ENCODE data around the gene FNDC3A. TPM values are rescaled to one million over a fixed set of nuclear protein-coding genes. Genes with fewer than 3 reads are reported as not detected.
A peak's percentile ranks its signal among the peaks of the same experiment; 100 is the strongest.

The FNDC3A gene
- total RNA-seq, 2 donors from 2014 or later = 48.2 to 86.3 TPM

DNA sequence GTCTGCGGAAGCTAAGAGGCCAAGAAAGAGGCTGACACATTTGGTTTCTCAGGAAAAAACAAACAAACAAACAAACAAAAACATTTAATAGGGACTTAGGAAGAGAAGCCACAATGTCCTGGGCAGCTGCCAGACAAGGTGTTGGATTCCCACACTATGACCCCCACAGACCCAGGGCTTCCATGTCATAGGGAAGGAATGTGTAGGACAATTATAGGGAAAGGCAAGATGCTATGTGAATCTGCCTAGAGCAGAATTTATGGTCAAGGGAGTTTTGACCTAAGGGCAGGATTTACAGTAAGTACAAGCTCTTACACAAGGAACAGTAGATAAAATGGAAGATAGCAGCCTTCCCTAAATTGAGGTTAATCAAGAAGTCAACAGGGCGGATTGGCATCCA, 262.9 kb downstream of the FNDC3A start:
- no peak overlapping the region for H3K27ac ChIP-seq
- H3K36me3 ChIP-seq = no peaks in the 10 kb centered on the region
- ATAC-seq (ENCODE audit: insufficient number of reproducible peaks, low FRiP score, low read depth) (no peak), DNase-seq (ENCODE audit: low spot score) (no peak)
- H3K27me3 ChIP-seq (replicated peaks; ENCODE audit: insufficient read depth) = no peaks in the 10 kb centered on the region
- H3K4me3 ChIP-seq = no peak overlapping the region
- no peaks in the 10 kb centered on the region for H3K9me3 ChIP-seq
- TF ChIP-seq, protein P1, sequence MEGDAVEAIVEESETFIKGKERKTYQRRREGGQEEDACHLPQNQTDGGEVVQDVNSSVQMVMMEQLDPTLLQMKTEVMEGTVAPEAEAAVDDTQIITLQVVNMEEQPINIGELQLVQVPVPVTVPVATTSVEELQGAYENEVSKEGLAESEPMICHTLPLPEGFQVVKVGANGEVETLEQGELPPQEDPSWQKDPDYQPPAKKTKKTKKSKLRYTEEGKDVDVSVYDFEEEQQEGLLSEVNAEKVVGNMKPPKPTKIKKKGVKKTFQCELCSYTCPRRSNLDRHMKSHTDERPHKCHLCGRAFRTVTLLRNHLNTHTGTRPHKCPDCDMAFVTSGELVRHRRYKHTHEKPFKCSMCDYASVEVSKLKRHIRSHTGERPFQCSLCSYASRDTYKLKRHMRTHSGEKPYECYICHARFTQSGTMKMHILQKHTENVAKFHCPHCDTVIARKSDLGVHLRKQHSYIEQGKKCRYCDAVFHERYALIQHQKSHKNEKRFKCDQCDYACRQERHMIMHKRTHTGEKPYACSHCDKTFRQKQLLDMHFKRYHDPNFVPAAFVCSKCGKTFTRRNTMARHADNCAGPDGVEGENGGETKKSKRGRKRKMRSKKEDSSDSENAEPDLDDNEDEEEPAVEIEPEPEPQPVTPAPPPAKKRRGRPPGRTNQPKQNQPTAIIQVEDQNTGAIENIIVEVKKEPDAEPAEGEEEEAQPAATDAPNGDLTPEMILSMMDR (IDR thresholded peaks at IDR 0.05) = no peak
- no peaks in the 10 kb centered on the region for H3K4me1 ChIP-seq (ENCODE audit: control insufficient read depth in 1 of 2, low read depth in 2 of 2)

DNA sequence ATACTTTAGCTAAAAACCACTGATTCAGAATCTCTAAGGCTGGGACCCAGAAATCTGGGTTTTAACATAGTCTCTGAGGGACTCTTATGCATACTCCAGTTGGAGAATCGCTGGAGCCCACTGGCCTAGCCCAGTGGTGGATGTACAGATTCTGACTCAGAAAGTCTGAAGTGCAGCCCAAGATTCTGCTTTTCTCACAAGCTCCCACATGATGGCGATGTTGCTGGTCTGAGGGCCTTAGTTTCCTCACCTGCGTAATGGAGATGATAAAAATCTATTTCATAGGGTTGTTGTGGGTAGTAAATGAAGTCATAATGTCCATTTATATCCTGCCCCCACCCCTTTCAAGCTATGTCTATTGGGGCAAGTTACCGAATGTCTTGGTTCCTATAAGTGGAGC, 264.3 kb downstream of the FNDC3A start:
- no peaks in the 10 kb centered on the region for H3K27me3 ChIP-seq (replicated peaks; ENCODE audit: insufficient read depth)
- no peaks in the 10 kb centered on the region for H3K9me3 ChIP-seq
- H3K4me1 ChIP-seq (ENCODE audit: control insufficient read depth in 1 of 2, low read depth in 2 of 2) = no peaks in the 10 kb centered on the region
- no peak overlapping the region for H3K27ac ChIP-seq
- ATAC-seq (ENCODE audit: insufficient number of reproducible peaks, low FRiP score, low read depth) = no peak
- TF ChIP-seq, protein P1 (IDR thresholded peaks at IDR 0.05) = no peak
- DNase-seq (ENCODE audit: low spot score) = no peak
- H3K36me3 ChIP-seq = no peaks in the 10 kb centered on the region
- no peak overlapping the region for H3K4me3 ChIP-seq

DNA sequence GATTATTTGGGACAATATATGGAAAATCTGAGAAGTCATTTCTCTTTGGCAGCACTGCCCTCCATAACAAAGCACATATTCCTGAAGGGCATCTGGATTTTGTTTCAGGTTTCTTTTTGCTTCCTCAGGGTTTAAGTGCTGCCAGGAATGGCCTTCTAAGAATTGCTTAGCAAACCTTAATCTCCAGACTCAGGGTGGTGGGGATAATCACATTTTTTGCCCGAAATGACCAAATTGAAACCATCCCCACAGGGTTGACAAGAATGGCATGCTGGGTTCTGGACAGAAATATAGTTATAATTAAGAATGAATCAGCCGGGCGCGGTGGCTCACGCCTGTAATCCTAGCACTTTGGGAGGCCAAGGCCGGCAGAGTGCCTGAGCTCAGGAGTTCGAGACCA, 265.6 kb downstream of the FNDC3A start:
- TF ChIP-seq, protein P1 (IDR thresholded peaks at IDR 0.05) = no peak
- H3K4me3 ChIP-seq = no peak overlapping the region
- no peaks in the 10 kb centered on the region for H3K4me1 ChIP-seq (ENCODE audit: control insufficient read depth in 1 of 2, low read depth in 2 of 2)
- H3K27me3 ChIP-seq (replicated peaks; ENCODE audit: insufficient read depth) = no peaks in the 10 kb centered on the region
- no peaks in the 10 kb centered on the region for H3K36me3 ChIP-seq
- no peak overlapping the region for H3K27ac ChIP-seq
- H3K9me3 ChIP-seq = no peaks in the 10 kb centered on the region
- no peak for DNase-seq (ENCODE audit: low spot score)
- ATAC-seq (ENCODE audit: insufficient number of reproducible peaks, low FRiP score, low read depth) = no peak

DNA sequence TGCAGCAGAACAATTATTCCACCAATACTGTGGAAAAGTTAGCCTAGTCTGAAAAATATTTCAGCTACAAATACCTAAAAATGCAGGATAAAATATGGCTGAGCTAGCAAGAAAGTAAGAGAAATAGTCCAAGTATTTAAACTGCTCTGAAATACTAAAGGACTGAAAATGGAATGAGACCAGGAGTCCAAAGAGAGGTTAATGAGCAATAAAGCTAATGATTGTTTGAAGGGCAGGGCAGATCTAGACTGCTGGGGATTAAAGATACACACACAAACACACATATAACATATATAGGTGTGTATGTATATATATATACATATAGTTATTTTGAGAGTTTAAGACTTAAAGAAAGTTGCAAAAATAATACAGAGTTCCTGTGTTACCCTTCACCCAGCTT, 269.4 kb downstream of the FNDC3A start:
- no peak for ATAC-seq (ENCODE audit: insufficient number of reproducible peaks, low FRiP score, low read depth)
- H3K27ac ChIP-seq = no peak overlapping the region
- DNase-seq (ENCODE audit: low spot score) = no peak
- H3K9me3 ChIP-seq = no peaks in the 10 kb centered on the region
- no peak overlapping the region for H3K4me3 ChIP-seq
- TF ChIP-seq, protein P1 (IDR thresholded peaks at IDR 0.05) = no peak
- peaks cover 10 to 15% of the 10 kb centered on the region in 2 donors for H3K4me1 ChIP-seq (ENCODE audit: control insufficient read depth in 1 of 2, low read depth in 2 of 2)
- no peaks in the 10 kb centered on the region for H3K36me3 ChIP-seq
- H3K27me3 ChIP-seq (replicated peaks; ENCODE audit: insufficient read depth) = no peaks in the 10 kb centered on the region

DNA sequence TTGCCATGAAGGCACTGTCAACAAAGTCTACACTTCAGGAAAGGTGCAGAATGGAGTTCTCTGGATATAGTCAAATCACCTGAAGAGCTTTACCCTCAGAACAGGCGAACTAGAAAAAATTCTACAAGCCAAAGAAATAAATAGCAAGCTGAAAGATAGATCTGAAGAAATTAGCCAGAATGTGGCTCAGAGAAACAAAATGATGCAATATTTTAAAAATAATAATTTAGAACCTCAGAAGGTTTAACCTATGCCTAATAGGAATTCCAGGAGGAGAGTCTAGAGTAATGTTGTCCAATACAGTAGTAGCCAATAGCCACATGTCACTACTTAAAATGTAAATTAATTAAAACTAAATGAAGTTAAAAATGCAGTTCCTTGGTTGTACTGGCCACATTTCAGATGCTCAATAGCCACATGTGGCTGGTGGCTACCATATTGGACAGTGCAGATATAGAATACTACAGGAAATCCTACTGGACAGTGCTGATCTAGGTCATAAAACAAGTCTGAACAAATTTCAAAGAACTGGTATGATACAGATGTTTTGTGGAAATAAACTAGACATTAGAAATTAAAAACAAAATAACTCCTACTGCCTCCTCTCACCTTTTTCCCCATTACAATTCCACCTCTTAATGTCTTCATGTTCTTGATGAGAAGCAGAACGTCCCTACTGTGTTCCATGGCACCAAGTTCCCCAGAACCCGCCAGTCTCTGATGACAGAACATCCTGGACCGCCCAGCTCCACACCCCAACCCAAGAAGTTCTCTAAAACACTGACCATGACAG, 271.3 kb downstream of the FNDC3A start:
- ATAC-seq (ENCODE audit: insufficient number of reproducible peaks, low FRiP score, low read depth) = peak; percentile 48
- H3K4me3 ChIP-seq = peak overlapping the region; percentile 89

More for the DNA sequence above, 271.3 kb downstream of the FNDC3A start:
- no peaks in the 10 kb centered on the region for H3K36me3 ChIP-seq
- DNase-seq (ENCODE audit: low spot score) = no peak
- H3K4me1 ChIP-seq (ENCODE audit: control insufficient read depth in 1 of 2, low read depth in 2 of 2) = peaks cover 10 to 18% of the 10 kb centered on the region in 2 donors
- H3K27me3 ChIP-seq (replicated peaks; ENCODE audit: insufficient read depth) = no peaks in the 10 kb centered on the region
- peak overlapping the region; percentile 92 to 94 for H3K27ac ChIP-seq
- H3K9me3 ChIP-seq = no peaks in the 10 kb centered on the region
- TF ChIP-seq, protein P1 (IDR thresholded peaks at IDR 0.05) = no peak
